ENCODE data around the gene PLA2G12B.

DNA sequence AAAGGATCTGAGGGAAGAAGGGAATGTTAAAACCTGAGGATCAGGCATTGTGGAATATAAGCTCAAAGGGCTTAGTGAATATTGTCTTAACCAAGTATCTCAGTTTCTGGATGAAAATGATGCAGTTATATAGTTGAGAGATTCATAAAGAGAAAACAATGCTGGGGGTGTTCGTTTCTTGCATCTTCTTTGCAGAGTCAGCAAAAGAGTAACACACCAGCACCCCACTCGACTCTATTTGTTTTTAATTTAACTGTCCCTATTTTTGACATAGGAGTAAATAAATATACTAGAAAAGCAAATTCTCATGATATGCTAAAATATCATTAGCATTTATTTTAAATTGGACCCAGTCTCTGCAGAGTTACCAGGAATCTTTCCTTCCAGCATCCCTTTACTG, 68.7 kb downstream of the PLA2G12B start:
- TF ChIP-seq, protein P1, sequence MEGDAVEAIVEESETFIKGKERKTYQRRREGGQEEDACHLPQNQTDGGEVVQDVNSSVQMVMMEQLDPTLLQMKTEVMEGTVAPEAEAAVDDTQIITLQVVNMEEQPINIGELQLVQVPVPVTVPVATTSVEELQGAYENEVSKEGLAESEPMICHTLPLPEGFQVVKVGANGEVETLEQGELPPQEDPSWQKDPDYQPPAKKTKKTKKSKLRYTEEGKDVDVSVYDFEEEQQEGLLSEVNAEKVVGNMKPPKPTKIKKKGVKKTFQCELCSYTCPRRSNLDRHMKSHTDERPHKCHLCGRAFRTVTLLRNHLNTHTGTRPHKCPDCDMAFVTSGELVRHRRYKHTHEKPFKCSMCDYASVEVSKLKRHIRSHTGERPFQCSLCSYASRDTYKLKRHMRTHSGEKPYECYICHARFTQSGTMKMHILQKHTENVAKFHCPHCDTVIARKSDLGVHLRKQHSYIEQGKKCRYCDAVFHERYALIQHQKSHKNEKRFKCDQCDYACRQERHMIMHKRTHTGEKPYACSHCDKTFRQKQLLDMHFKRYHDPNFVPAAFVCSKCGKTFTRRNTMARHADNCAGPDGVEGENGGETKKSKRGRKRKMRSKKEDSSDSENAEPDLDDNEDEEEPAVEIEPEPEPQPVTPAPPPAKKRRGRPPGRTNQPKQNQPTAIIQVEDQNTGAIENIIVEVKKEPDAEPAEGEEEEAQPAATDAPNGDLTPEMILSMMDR (IDR thresholded peaks at IDR 0.05) = no peak
- TF ChIP-seq POLR2A (IDR thresholded peaks at IDR 0.05) (no peak), POLR2AphosphoS5 (IDR thresholded peaks at IDR 0.05) (no peak), EP300 (IDR thresholded peaks at IDR 0.05) (no peak)

Data from upper lobe of left lung (tissue), 4 donors.